A549 treated with Hydrocortisone at 1 μM for 4 hours (cell line): ENCODE measurements around the gene MYOZ2. TPM values are rescaled to one million over a fixed set of nuclear protein-coding genes. Genes with fewer than 3 reads are reported as not detected.

Source experiments
- total RNA-seq: library from RNA; stranded (reverse); fragments of 200-300 nt; extraction: Qiagen RNA extraction; gene quantifications from 5 replicates; pipeline ENCODE4 v1.2.3, GENCODE V29; 2022

The MYOZ2 gene
- total RNA-seq = not detected in 5 replicates

DNA sequence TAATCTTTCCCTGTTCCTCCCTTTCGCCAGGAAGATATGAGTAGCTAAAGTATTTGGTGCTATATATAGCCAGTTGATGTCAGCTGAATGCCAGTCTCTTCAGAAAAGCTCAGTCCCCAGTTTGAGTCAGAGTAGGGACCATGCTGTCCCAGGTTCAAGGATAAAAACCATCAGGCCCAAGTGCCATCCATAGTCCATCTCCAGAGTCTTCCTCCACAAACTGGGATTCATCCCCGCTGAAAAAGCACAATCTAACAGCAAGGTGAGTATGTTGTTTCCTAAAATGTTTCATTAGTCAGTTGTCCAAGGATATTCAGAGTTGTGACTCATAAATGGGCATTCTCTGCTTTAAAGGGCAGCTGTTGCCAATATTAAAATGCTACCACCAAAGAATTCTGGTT, at the start of gene MYOZ2:
TSS of gene MYOZ2 (plus strand) at position 112 of the 401 bp plus-strand sequence. CDS start 694 bp downstream, outside the sequence.

DNA sequence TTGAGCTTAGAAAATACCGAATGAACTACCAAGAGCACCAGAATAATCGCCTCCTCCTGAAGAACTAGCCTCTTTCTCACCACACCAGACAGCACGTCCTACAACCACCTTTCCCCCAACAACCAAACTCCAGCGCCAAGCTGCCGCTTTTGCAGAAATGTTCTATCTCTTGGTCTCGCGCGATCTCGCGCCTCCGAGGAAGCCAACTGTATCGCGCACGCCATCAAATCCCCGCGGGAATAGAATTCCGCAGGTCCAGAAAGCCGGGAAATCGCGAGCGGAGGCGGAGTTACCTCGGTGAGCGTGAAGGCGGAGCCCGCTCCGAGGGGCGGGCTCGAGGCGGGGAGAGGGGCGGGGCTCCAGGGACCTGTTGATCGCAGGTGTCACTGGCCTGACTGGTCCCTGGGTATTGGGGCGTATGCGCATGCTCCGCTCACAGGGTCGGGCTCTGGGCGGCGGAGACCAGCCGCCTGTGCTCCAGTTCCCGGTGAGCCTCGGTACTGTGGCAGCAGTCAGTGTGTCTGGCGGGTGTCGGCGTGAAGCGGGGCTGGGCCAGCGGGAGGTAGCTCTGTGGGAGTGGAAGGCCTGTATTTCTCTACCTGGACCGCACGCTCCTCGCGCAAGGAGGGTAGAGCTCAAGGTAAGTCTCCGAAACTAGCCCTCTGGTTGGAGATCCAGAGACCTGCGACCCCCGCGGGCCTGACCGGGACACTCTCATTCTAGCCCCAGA, 76.8 kb downstream of the MYOZ2 start, which contains the start of gene USP53:
TSS of gene USP53 (plus strand) at position 480 of the 730 bp plus-strand sequence. CDS start 27,047 bp downstream, outside the sequence.

Other genes with a start within 250 kb of the MYOZ2 start
- gene SYNPO2, start 247.0 kb upstream of the MYOZ2 start, total RNA-seq = 0.68 to 1.1 TPM (median 1.0 TPM) in 5 replicates
- gene USP53, start 76.9 kb downstream of the MYOZ2 start, total RNA-seq = 7.5 to 10.1 TPM (median 8.7 TPM) in 5 replicates
- not detected in 5 replicates for gene FABP2, start 186.3 kb downstream of the MYOZ2 start, total RNA-seq